HepG2 (cell line): Measurements from ENCODE around the gene ABHD6. TPM values are rescaled to one million over a fixed set of nuclear protein-coding genes. Genes with fewer than 3 reads are reported as not detected.

Experiments
- ATAC-seq: fragments of 200-7000 bp; cut with Tn5 transposase; 3 replicates; pipeline ENCODE4 v1.9.1; 2020; ENCODE audit warnings: mild to moderate bottlenecking, moderate library complexity
- BruUV-seq: library from RNA; stranded (reverse); fragments of 400-500 nt; replicated peaks from 2 replicates; lab custom pipeline; 2021; lab: Mats Ljungman, UMichigan
- CTCF ChIA-PET: fragments of 300-600 bp; formaldehyde crosslinking; extraction: SDS; loops from one replicate; lab custom pipeline; 2021; ENCODE audit warnings: low total read pairs, inconsistent platforms, low intra/inter-chr PET ratio; lab: Yijun Ruan, JAX
- POLR2A ChIA-PET: fragments of 350-600 bp; sonication (Branson Sonifier 250); formaldehyde crosslinking; loops from one replicate; lab custom pipeline; 2020; ENCODE audit warnings: antibody characterized with exemption, inconsistent platforms; lab: Yijun Ruan, JAX
- DNase-seq: peaks from one replicate; pipeline ENCODE4 v3.0.0-alpha.2; 2015; ENCODE audit warnings: low spot score
- FAIRE-seq: peaks from 3 replicates; lab custom pipeline; 2011; peaks lifted over from hg19 to GRCh38; lab: Jason Lieb, UNC
- H2AFZ ChIP-seq: one replicate; pipeline ENCODE4 v1.6.1; 2011; ENCODE audit warnings: low read length, inconsistent platforms
- H3K27ac ChIP-seq: fragments of 300-600 bp; 3 replicates; pipeline ENCODE4 v1.8.0; 2011; ENCODE audit warnings: mixed run types, mild to moderate bottlenecking, mixed read lengths, low read length, inconsistent platforms; ENCODE audit not compliant: insufficient read depth; ENCODE audit errors: extremely low read length
- H3K27me3 ChIP-seq, 2 experiments: fragments of 200-600 bp in 1 of 2; 2 replicates in 1 of 2; 3 replicates in 1 of 2; pipeline versions ENCODE4 v1.6.0 to v1.8.0; 2011; ENCODE audit warnings: low read length in 2 of 2, mild to moderate bottlenecking in 2 of 2, moderate library complexity in 2 of 2, inconsistent platforms in 1 of 2; ENCODE audit not compliant: insufficient read depth in 2 of 2, control insufficient read depth in 1 of 2
- H3K36me3 ChIP-seq, 2 experiments: fragments of 200-600 bp in 1 of 2; replicated peaks in 1 of 2; 2 replicates in 1 of 2; 3 replicates in 1 of 2; pipeline versions ENCODE4 v1.5.1 to v1.8.0; 2011; ENCODE audit warnings: low read length in 2 of 2, inconsistent platforms in 1 of 2; ENCODE audit not compliant: insufficient read depth in 2 of 2, control insufficient read depth in 1 of 2
- H3K4me1 ChIP-seq: 2 replicates; pipeline ENCODE4 v1.5.1; 2012; ENCODE audit warnings: low read length, inconsistent platforms; ENCODE audit not compliant: insufficient read depth
- H3K4me2 ChIP-seq: 2 replicates; pipeline ENCODE4 v1.6.0; 2011; ENCODE audit warnings: low read depth, low read length, inconsistent platforms
- H3K4me3 ChIP-seq, 3 experiments: fragments of 200-600 bp in 1 of 3; sonication (generic), shearing (Covaris generic) in 1 of 3; replicated peaks in 1 of 3; 2 replicates each; pipeline ENCODE4 v1.5.1; 2011 to 2016; ENCODE audit warnings: low read length in 3 of 3, inconsistent platforms in 2 of 3, low read depth in 2 of 3, mild to moderate bottlenecking in 2 of 3, control low read depth in 1 of 3, mixed read lengths in 1 of 3; ENCODE audit not compliant: insufficient read depth in 1 of 3
- H3K79me2 ChIP-seq: one replicate; pipeline ENCODE4 v1.6.1; 2011; ENCODE audit warnings: low read length, inconsistent platforms; ENCODE audit not compliant: insufficient read depth
- H3K9ac ChIP-seq: 2 replicates; pipeline ENCODE4 v1.6.0; 2011; ENCODE audit warnings: mild to moderate bottlenecking, low read depth, low read length, inconsistent platforms; ENCODE audit not compliant: insufficient read depth
- H3K9me3 ChIP-seq: 2 replicates; pipeline ENCODE4 v1.5.1; 2012; ENCODE audit warnings: mild to moderate bottlenecking, low read length
- H4K20me1 ChIP-seq: 2 replicates; pipeline ENCODE4 v1.6.0; 2011; ENCODE audit warnings: inconsistent platforms, mild to moderate bottlenecking, low read length, moderate library complexity; ENCODE audit not compliant: insufficient read depth
- HDAC1 ChIP-seq: sonication (generic); formaldehyde crosslinking; IDR thresholded peaks from 2 replicates; pipeline ENCODE4 v1.5.1; 2020; ENCODE audit warnings: mild to moderate bottlenecking, missing genetic modification reagents
- NFYC ChIP-seq: IDR thresholded peaks from 2 replicates; pipeline ENCODE4 v1.6.1; 2016; ENCODE audit warnings: missing genetic modification reagents, missing compliant biosample characterization
- PHF20 ChIP-seq: sonication (generic); formaldehyde crosslinking; IDR thresholded peaks from 2 replicates; pipeline ENCODE4 v1.5.0; 2020; ENCODE audit warnings: mild to moderate bottlenecking, missing genetic modification reagents
- STAT5B ChIP-seq: sonication (generic); formaldehyde crosslinking; IDR thresholded peaks from 2 replicates; pipeline ENCODE4 v1.4.0; 2020; ENCODE audit warnings: missing genetic modification reagents
- ZNF30 ChIP-seq: sonication (generic); formaldehyde crosslinking; IDR thresholded peaks from 2 replicates; pipeline ENCODE4 v1.5.0; 2020; ENCODE audit warnings: mild to moderate bottlenecking, missing genetic modification reagents
- ZNF326 ChIP-seq: sonication (generic); formaldehyde crosslinking; IDR thresholded peaks from 2 replicates; pipeline ENCODE4 v1.4.0; 2020; ENCODE audit warnings: missing genetic modification reagents, borderline replicate concordance
- ZNF883 ChIP-seq: sonication (generic); formaldehyde crosslinking; IDR thresholded peaks from 2 replicates; pipeline ENCODE4 v1.5.1; 2020; ENCODE audit warnings: mild to moderate bottlenecking, missing genetic modification reagents; ENCODE audit errors: not compliant biosample characterization
- WGBS: methylation state at CpG from one replicate; pipeline ENCODE4 v1.1.6; 2017; ENCODE audit warnings: low lambda C conversion rate; 5-methylcytosine and 5-hydroxymethylcytosine counted together
- in situ Hi-C: cut with HindIII; loops from 2 replicates; pipeline ENCODE4 v1.10.0; 2017; ENCODE audit warnings: low pct_unique_long_range_greater_than_20kb; ENCODE audit not compliant: extremely low pct_ligation_motif_present
- intact Hi-C: fragments of 100-400 bp; cut with micrococcal nuclease; formaldehyde crosslinking; loops from one replicate; pipeline ENCODE4 v1.10.0; 2022; ENCODE audit not compliant: unreplicated experiment
- polyA plus RNA-seq, 8 experiments: library from polyadenylated mRNA; depleted of rRNA in 3 of 8; stranded (reverse) in 7 of 8; unstranded in 1 of 8; fragments of >200 nt; fragmentation: Illumina TruSeq in 4 of 8; extraction: Trizol in 4 of 8; gene quantifications; 2 replicates each; pipeline versions ENCODE4 v1.2.1 to v1.2.3, GENCODE V29; 2011 to 2016; ENCODE audit warnings: low read depth in 4 of 8, missing spikeins in 1 of 8, mixed read lengths in 1 of 8; ENCODE audit not compliant: insufficient read depth in 1 of 8
- total RNA-seq, 5 experiments: library from RNA; depleted of rRNA; stranded (reverse); fragments of >200 nt; fragmentation: Illumina TruSeq; extraction: Trizol; gene quantifications; 2 replicates each; pipeline ENCODE4 v1.2.3, GENCODE V29; 2016; ENCODE audit warnings: low read depth in 1 of 5
- TF ChIP-seq, protein P1 (sequence below): sonication (generic); formaldehyde crosslinking; IDR thresholded peaks from 2 replicates; pipeline ENCODE4 v1.4.0; 2020; ENCODE audit warnings: missing genetic modification reagents, borderline replicate concordance
- TF ChIP-seq, protein P2 (sequence below): IDR thresholded peaks from 2 replicates; pipeline ENCODE4 v1.6.1; 2018; ENCODE audit warnings: missing genetic modification reagents
- TF ChIP-seq, protein P3 (sequence below): IDR thresholded peaks from 2 replicates; pipeline ENCODE4 v1.6.1; 2016

The ABHD6 gene
- total and polyA plus RNA-seq, 2 of the 13 experiments (the other 11 are each of a cell fraction or from before 2014, with no cell fraction given): 9.0 to 17.2 TPM

DNA sequence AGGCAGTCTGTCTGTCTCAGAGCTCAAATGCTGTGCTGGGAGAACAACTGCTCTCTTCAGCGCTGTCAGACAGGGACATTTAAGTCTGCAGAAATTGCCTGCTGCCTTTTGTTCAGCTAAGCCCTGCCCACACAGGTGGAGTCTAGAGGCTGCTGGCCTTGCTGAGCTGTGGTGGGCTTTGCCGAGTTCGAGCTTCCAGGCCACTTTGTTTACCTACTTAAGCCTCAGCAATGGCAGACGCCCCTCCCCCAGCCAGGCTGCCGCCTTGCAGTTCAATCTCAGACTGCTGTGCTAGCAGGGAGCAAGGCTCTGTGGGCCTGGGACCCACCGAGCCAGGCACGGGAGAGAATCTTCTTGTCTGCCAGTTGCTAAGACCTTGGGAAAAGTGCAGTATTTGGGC is 43.5 kb downstream of the ABHD6 start:
- ChIA-PET POLR2A (no interaction called here), CTCF (no interaction called here)
- in situ Hi-C loops: no loop called here
- Histone ChIP-seq H2AFZ (no peak overlapping the region), H3K79me2 (no peaks in the 10 kb centered on the region), H3K27me3 (no peaks in the 10 kb centered on the region), H3K27ac (no peak overlapping the region), H3K9ac (no peak overlapping the region), H4K20me1 (no peaks in the 10 kb centered on the region), H3K4me1 (0 out of 2 replicates have a peak, but pooled peaks cover 6% of the 10 kb centered on the region), H3K36me3 (peaks cover 0 to 4% of the 10 kb centered on the region in 2 experiments; a peak in 1 of 5 replicates), H3K4me2 (no peak overlapping the region), H3K9me3 (no peaks in the 10 kb centered on the region), H3K4me3 (no peak overlapping the region)
- no TSS peak for BruUV-seq
- TF ChIP-seq PHF20 (CRISPR knock-in tag) (no peak), ZNF30 (no peak), ZNF883 (CRISPR knock-in tag) (no peak), HDAC1 (CRISPR knock-in tag) (no peak), STAT5B (CRISPR knock-in tag) (no peak), NFYC (CRISPR knock-in tag) (no peak), ZNF326 (CRISPR knock-in tag) (no peak)
- TF ChIP-seq, protein P1, sequence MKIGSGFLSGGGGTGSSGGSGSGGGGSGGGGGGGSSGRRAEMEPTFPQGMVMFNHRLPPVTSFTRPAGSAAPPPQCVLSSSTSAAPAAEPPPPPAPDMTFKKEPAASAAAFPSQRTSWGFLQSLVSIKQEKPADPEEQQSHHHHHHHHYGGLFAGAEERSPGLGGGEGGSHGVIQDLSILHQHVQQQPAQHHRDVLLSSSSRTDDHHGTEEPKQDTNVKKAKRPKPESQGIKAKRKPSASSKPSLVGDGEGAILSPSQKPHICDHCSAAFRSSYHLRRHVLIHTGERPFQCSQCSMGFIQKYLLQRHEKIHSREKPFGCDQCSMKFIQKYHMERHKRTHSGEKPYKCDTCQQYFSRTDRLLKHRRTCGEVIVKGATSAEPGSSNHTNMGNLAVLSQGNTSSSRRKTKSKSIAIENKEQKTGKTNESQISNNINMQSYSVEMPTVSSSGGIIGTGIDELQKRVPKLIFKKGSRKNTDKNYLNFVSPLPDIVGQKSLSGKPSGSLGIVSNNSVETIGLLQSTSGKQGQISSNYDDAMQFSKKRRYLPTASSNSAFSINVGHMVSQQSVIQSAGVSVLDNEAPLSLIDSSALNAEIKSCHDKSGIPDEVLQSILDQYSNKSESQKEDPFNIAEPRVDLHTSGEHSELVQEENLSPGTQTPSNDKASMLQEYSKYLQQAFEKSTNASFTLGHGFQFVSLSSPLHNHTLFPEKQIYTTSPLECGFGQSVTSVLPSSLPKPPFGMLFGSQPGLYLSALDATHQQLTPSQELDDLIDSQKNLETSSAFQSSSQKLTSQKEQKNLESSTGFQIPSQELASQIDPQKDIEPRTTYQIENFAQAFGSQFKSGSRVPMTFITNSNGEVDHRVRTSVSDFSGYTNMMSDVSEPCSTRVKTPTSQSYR (CRISPR knock-in tag): no peak
- TF ChIP-seq, protein P2, sequence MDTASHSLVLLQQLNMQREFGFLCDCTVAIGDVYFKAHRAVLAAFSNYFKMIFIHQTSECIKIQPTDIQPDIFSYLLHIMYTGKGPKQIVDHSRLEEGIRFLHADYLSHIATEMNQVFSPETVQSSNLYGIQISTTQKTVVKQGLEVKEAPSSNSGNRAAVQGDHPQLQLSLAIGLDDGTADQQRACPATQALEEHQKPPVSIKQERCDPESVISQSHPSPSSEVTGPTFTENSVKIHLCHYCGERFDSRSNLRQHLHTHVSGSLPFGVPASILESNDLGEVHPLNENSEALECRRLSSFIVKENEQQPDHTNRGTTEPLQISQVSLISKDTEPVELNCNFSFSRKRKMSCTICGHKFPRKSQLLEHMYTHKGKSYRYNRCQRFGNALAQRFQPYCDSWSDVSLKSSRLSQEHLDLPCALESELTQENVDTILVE (CRISPR knock-in tag): no peak
- TF ChIP-seq, protein P3, sequence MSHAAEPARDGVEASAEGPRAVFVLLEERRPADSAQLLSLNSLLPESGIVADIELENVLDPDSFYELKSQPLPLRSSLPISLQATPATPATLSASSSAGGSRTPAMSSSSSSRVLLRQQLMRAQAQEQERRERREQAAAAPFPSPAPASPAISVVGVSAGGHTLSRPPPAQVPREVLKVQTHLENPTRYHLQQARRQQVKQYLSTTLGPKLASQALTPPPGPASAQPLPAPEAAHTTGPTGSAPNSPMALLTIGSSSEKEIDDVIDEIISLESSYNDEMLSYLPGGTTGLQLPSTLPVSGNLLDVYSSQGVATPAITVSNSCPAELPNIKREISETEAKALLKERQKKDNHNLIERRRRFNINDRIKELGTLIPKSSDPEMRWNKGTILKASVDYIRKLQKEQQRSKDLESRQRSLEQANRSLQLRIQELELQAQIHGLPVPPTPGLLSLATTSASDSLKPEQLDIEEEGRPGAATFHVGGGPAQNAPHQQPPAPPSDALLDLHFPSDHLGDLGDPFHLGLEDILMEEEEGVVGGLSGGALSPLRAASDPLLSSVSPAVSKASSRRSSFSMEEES (CRISPR knock-in tag): no peak
- DNase-seq: no peak
- intact Hi-C loops: no loop called here
- WGBS: 100% methylated on average over 2 of the region's 7 CpGs
- ATAC-seq: no peak
- FAIRE-seq: no peak
